PC-3 (cell line): ENCODE data around the gene ILRUN.

Source experiments
- CTCF ChIP-seq: fragments of 300-600 bp; sonication (generic); conservative IDR thresholded peaks from 2 replicates; pipeline ENCODE4 v1.5.1; 2017; ENCODE audit warnings: antibody characterized with exemption, low read depth, mild to moderate bottlenecking, low read length
- EZH2phosphoT487 ChIP-seq: fragments of 300-600 bp; sonication (generic); IDR thresholded peaks from 2 replicates; pipeline ENCODE4 v1.6.1; 2018; ENCODE audit warnings: mild to moderate bottlenecking, antibody characterized with exemption, low read length, borderline replicate concordance

- TF ChIP-seq CTCF (no peak), EZH2phosphoT487 (no peak)
Observed at GRCh38 chr6:34667481-34668238, 28.9 kb downstream of the ILRUN start.
